HL-60 (cell line): ENCODE data around the gene JPH3.
"Not testable (repeated sequence)": the region's sequence is repeated elsewhere in the genome, so short reads cannot be mapped to it uniquely, and the experiment has no call there.

Experiments used
- DNase-seq, 2 experiments: peaks; one replicate each; pipeline ENCODE4 v3.0.0-alpha.2; 2010 to 2020; ENCODE audit warnings: low read depth in 1 of 2, low spot score in 1 of 2
- H3K27ac ChIP-seq: fragments of 250-450 bp; sonication (Bioruptor Pico); replicated peaks from 2 replicates; pipeline ENCODE4 v1.5.1; 2020; ENCODE audit warnings: mild to moderate bottlenecking, moderate library complexity
- H3K27me3 ChIP-seq: fragments of 250-450 bp; sonication (Bioruptor Pico); 2 replicates; pipeline ENCODE4 v1.5.1; 2021; ENCODE audit warnings: mild to moderate bottlenecking, moderate library complexity; ENCODE audit not compliant: insufficient read depth, poor library complexity, severe bottlenecking
- H3K4me3 ChIP-seq: replicated peaks from 2 replicates; pipeline ENCODE4 v1.5.1; 2011; ENCODE audit warnings: mild to moderate bottlenecking, control low read depth, low read length; ENCODE audit not compliant: insufficient read depth
- GABPA ChIP-seq: IDR thresholded peaks from 2 replicates; pipeline ENCODE4 v1.6.1; 2012; ENCODE audit warnings: low read depth
- POLR2AphosphoS5 ChIP-seq: IDR thresholded peaks from 2 replicates; pipeline ENCODE4 v1.6.1; 2012; ENCODE audit warnings: low read depth
- SPI1 ChIP-seq: IDR thresholded peaks from 2 replicates; pipeline ENCODE4 v1.6.1; 2012; ENCODE audit warnings: low read depth, mild to moderate bottlenecking, borderline replicate concordance
- TF ChIP-seq, protein P1 (sequence below): IDR thresholded peaks from 2 replicates; pipeline ENCODE4 v1.6.1; 2012; ENCODE audit warnings: low read depth; ENCODE audit not compliant: insufficient replicate concordance
- TF ChIP-seq, protein P2 (sequence below): IDR thresholded peaks from one replicate; pipeline ENCODE4 v1.5.1; 2011; ENCODE audit warnings: low read length, control low read depth, inconsistent platforms; ENCODE audit not compliant: insufficient read depth

JPH3 gene

DNA sequence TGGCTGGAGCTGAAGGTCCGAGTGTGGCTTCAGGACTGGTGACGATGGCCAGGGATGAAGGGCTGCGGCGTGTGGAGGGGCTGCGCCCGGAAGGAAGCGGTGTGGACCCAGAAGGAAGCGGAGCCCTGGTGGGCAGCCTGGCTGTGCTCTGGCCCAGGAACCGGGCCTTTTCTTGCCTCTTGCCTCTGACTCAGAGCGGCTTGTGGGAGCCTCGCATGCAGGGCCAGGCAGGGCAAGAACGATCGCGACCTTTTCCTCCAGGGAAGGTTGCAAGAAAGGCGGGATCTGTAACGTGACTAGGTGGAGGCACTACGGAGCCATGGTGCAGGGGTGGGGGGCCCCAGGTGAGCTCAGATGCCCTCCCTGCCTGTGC is 78.0 kb downstream of the JPH3 start:
- Histone ChIP-seq H3K27me3 (no peaks in the 10 kb centered on the region), H3K4me3 (no peak overlapping the region), H3K27ac (no peak overlapping the region)
- no peak for TF ChIP-seq GABPA
- TF ChIP-seq SPI1 = no peak
- TF ChIP-seq, protein P1, sequence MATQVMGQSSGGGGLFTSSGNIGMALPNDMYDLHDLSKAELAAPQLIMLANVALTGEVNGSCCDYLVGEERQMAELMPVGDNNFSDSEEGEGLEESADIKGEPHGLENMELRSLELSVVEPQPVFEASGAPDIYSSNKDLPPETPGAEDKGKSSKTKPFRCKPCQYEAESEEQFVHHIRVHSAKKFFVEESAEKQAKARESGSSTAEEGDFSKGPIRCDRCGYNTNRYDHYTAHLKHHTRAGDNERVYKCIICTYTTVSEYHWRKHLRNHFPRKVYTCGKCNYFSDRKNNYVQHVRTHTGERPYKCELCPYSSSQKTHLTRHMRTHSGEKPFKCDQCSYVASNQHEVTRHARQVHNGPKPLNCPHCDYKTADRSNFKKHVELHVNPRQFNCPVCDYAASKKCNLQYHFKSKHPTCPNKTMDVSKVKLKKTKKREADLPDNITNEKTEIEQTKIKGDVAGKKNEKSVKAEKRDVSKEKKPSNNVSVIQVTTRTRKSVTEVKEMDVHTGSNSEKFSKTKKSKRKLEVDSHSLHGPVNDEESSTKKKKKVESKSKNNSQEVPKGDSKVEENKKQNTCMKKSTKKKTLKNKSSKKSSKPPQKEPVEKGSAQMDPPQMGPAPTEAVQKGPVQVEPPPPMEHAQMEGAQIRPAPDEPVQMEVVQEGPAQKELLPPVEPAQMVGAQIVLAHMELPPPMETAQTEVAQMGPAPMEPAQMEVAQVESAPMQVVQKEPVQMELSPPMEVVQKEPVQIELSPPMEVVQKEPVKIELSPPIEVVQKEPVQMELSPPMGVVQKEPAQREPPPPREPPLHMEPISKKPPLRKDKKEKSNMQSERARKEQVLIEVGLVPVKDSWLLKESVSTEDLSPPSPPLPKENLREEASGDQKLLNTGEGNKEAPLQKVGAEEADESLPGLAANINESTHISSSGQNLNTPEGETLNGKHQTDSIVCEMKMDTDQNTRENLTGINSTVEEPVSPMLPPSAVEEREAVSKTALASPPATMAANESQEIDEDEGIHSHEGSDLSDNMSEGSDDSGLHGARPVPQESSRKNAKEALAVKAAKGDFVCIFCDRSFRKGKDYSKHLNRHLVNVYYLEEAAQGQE = no peak
- TF ChIP-seq, protein P2, sequence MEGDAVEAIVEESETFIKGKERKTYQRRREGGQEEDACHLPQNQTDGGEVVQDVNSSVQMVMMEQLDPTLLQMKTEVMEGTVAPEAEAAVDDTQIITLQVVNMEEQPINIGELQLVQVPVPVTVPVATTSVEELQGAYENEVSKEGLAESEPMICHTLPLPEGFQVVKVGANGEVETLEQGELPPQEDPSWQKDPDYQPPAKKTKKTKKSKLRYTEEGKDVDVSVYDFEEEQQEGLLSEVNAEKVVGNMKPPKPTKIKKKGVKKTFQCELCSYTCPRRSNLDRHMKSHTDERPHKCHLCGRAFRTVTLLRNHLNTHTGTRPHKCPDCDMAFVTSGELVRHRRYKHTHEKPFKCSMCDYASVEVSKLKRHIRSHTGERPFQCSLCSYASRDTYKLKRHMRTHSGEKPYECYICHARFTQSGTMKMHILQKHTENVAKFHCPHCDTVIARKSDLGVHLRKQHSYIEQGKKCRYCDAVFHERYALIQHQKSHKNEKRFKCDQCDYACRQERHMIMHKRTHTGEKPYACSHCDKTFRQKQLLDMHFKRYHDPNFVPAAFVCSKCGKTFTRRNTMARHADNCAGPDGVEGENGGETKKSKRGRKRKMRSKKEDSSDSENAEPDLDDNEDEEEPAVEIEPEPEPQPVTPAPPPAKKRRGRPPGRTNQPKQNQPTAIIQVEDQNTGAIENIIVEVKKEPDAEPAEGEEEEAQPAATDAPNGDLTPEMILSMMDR = no peak
- no peak for TF ChIP-seq POLR2AphosphoS5
- no peak for DNase-seq

DNA sequence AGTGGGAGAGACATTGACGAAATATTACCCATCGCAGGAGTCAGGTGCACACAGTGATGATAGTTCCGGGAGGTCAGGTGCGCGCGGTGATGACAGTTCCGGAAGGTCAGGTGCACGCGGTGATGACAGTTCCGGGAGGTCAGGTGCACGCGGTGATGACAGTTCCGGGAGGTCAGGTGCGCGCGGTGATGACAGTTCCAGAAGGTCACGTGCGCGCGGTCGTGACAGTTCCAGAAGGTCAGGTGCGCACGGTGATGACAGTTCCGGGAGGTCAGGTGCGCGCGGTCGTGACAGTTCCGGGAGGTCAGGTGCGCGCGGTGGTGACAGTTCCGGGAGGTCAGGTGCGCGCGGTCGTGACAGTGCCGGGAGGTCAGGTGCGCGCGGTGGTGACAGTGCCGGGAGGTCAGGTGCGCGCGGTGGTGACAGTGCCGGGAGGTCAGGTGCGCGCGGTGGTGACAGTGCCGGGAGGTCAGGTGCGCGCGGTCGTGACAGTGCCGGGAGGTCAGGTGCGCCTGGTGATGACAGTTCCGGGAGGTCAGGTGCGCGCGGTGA is 78.8 kb downstream of the JPH3 start:
- H3K4me3 ChIP-seq, H3K27me3 ChIP-seq, H3K27ac ChIP-seq: not testable (repeated sequence)

DNA sequence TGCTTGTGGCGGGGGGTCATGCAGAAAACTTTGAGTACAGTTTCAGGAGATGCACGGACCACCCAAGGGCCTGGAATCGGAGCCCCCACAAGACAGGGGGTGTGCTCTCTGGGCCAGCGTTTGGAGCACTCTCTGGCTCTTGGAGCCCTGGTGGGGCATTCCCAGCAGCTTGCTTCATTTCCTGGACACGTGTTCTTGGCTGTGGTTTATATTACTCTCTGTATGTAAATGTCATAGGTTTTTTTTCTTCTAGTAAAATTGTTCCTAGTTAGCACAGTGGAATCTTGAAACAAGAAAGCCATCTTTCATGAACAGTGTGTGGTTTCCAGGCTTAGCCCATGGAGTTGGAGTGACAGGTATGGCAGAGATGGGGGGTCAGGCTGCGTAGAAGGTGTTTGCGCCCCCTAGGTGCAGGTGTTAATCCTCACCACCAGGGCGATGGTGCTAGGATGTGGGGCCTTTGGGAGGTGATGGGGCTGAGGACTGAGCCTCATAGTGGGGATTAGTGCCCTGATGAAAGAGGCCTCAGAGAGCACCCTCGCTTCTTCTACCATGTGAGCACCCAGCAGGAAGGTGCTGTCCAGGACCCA is 79.8 kb downstream of the JPH3 start:
- Histone ChIP-seq H3K27me3 (peaks cover 2% of the 10 kb centered on the region), H3K4me3 (no peak overlapping the region), H3K27ac (no peak overlapping the region)
- TF ChIP-seq, protein P2 = no peak
- no peak for DNase-seq

More for the DNA sequence above, 78.8 kb downstream of the JPH3 start:
- not testable (repeated sequence) for DNase-seq

DNA sequence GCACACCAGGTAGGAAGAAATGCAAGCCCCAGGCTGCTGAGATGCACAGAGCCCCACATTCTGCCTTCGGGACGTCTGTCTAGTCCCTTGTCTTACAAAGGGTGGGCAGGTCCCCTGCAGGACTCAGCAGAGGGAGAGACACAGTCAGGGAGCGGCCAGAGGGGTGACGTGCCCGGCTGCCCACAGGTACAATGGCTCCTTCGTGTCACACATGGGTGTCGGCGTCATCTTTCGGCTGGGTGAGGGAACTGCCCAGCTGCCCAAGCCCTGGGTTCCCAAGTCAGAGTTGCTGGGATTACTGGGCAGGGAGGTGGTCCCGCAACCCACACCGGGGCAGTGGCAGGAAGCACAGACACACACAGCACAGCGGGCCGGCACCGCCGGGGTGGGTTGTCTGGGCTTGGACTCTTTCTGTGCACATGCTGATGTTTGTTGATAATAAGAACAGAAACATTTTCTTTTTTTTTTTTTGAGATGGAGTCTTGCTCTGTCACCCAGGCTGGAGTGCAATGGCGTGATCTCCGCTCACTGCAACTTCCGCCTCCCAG is 80.6 kb downstream of the JPH3 start:
- Histone ChIP-seq H3K27ac (no peak overlapping the region), H3K27me3 (peaks cover 2% of the 10 kb centered on the region), H3K4me3 (no peak overlapping the region)
- DNase-seq = no peak
- no peak for TF ChIP-seq POLR2AphosphoS5
- no peak for TF ChIP-seq SPI1
- TF ChIP-seq, protein P1 = no peak
- TF ChIP-seq GABPA = no peak
- TF ChIP-seq, protein P2 = no peak
